ENCODE data around the gene RMC1. TPM values are rescaled to one million over a fixed set of nuclear protein-coding genes. Genes with fewer than 3 reads are reported as not detected.

The RMC1 gene
- total RNA-seq, 1 experiment from 2014 or later, result 12.9 TPM

GRCh38 chr18:23567671-23568070 is 64.4 kb downstream of the RMC1 start:
- no peaks in the 10 kb centered on the region for H3K27me3 ChIP-seq (replicated peaks; ENCODE audit: control insufficient read depth, insufficient read depth, low read length)
- H3K36me3 ChIP-seq (ENCODE audit: control insufficient read depth, insufficient read depth, low read length), result no peaks in the 10 kb centered on the region
- Mint-ChIP-seq H3K4me1 (ENCODE audit: low read depth, unreplicated experiment) (no peaks in the 10 kb centered on the region), H3K27ac (ENCODE audit: unreplicated experiment) (no peak overlapping the region), H3K27me3 (ENCODE audit: insufficient read depth, unreplicated experiment) (no peaks in the 10 kb centered on the region), H3K9me3 (ENCODE audit: unreplicated experiment) (no peaks in the 10 kb centered on the region), H3K4me3 (ENCODE audit: unreplicated experiment) (no peak overlapping the region), H3K36me3 (ENCODE audit: insufficient read depth, unreplicated experiment) (peaks cover 45% of the 10 kb centered on the region)
- no TSS peak for BruUV-seq (replicated peaks)
- H3K4me1 ChIP-seq, result peaks cover 15% of the 10 kb centered on the region
- no peaks in the 10 kb centered on the region for H3K9me3 ChIP-seq
- no peak overlapping the region for H3K4me3 ChIP-seq (ENCODE audit: low read depth, low read length)
- TF ChIP-seq CTCF (IDR thresholded peaks at IDR 0.05; ENCODE audit: insufficient read depth in 1 of 2, low read depth in 1 of 2, low read length in 1 of 2, severe bottlenecking in 1 of 2, unreplicated experiment in 1 of 2), result no peak
- intact Hi-C loops (cut with micrococcal nuclease; ENCODE audit: unreplicated experiment), result no loop called here
- DNase-seq, result no peak
- CTCF ChIA-PET, result no interaction called here
- POLR2A ChIA-PET, result no interaction called here

- no peaks in the 10 kb centered on the region for H3K36me3 ChIP-seq (ENCODE audit: control insufficient read depth, insufficient read depth, low read length)
- no peak for DNase-seq
- Mint-ChIP-seq H3K4me1 (ENCODE audit: low read depth, unreplicated experiment) (no peaks in the 10 kb centered on the region), H3K9me3 (ENCODE audit: unreplicated experiment) (no peaks in the 10 kb centered on the region), H3K4me3 (ENCODE audit: unreplicated experiment) (no peak overlapping the region), H3K36me3 (ENCODE audit: insufficient read depth, unreplicated experiment) (peaks cover 39% of the 10 kb centered on the region), H3K27me3 (ENCODE audit: insufficient read depth, unreplicated experiment) (no peaks in the 10 kb centered on the region), H3K27ac (ENCODE audit: unreplicated experiment) (no peak overlapping the region)
- H3K4me3 ChIP-seq (ENCODE audit: low read depth, low read length), result no peak overlapping the region
- ChIA-PET POLR2A (no interaction called here), CTCF (no interaction called here)
- H3K9me3 ChIP-seq, result no peaks in the 10 kb centered on the region
- no TSS peak for BruUV-seq (replicated peaks)
- no peaks in the 10 kb centered on the region for H3K27me3 ChIP-seq (replicated peaks; ENCODE audit: control insufficient read depth, insufficient read depth, low read length)
- intact Hi-C loops (cut with micrococcal nuclease; ENCODE audit: unreplicated experiment), result no loop called here
- no peak for TF ChIP-seq CTCF (IDR thresholded peaks at IDR 0.05; ENCODE audit: insufficient read depth in 1 of 2, low read depth in 1 of 2, low read length in 1 of 2, severe bottlenecking in 1 of 2, unreplicated experiment in 1 of 2)
- H3K4me1 ChIP-seq, result peaks cover 15% of the 10 kb centered on the region
These were observed 65.2 kb downstream of the RMC1 start for GRCh38 chr18:23568281-23569138.

DNA sequence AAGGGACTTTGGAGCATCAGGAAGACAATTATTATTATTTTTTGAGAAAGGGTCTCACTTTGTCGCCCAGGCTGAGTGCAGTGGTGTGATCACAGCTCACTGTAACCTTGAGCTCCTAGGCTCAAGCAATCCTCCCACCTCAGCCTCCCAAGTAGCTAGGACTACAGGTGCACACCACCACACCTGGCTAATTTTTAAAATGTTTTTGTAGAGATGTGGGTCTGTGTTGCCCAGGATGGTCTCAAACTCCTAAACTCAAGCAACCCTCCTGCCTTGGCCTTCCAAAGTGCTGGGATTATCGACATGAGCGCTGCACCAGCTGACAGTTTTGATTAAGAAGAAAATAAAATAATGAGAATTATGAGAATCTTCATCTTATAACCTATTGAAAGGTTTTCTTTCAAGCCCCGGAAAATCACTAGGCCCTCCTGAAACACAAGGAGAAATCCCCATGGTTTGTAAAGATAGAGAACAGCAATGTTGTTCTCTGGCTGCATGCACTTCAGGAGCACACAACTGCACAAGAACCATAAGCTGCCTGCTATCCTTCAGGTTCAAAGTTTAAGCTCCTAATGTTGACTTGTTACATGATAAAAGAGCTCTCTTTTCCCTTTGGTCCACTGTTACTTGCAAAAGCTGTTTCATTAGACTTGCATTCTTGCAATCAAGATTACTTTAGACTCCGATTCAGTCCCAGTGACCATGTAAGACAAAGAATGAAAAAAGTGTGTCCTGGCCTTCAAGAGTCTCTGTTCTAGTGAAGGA is 66.2 kb downstream of the RMC1 start:
- TF ChIP-seq CTCF (IDR thresholded peaks at IDR 0.05; ENCODE audit: insufficient read depth in 1 of 2, low read depth in 1 of 2, low read length in 1 of 2, severe bottlenecking in 1 of 2, unreplicated experiment in 1 of 2), result no peak
- Mint-ChIP-seq H3K36me3 (ENCODE audit: insufficient read depth, unreplicated experiment) (peaks cover 39% of the 10 kb centered on the region), H3K27me3 (ENCODE audit: insufficient read depth, unreplicated experiment) (no peaks in the 10 kb centered on the region), H3K4me1 (ENCODE audit: low read depth, unreplicated experiment) (no peaks in the 10 kb centered on the region), H3K4me3 (ENCODE audit: unreplicated experiment) (no peak overlapping the region), H3K27ac (ENCODE audit: unreplicated experiment) (no peak overlapping the region), H3K9me3 (ENCODE audit: unreplicated experiment) (no peaks in the 10 kb centered on the region)
- H3K36me3 ChIP-seq (ENCODE audit: control insufficient read depth, insufficient read depth, low read length), result no peaks in the 10 kb centered on the region
- peaks cover 15% of the 10 kb centered on the region for H3K4me1 ChIP-seq
- no peaks in the 10 kb centered on the region for H3K27me3 ChIP-seq (replicated peaks; ENCODE audit: control insufficient read depth, insufficient read depth, low read length)
- ChIA-PET POLR2A (no interaction called here), CTCF (interaction anchor here (0.5 to 1.0 kb wide), 2 partner anchors 37 to 53 kb away, joined by 4 read pairs; no protein-coding TSS in a partner anchor)
- intact Hi-C loops (cut with micrococcal nuclease; ENCODE audit: unreplicated experiment), result no loop called here
- no TSS peak for BruUV-seq (replicated peaks)
- no peaks in the 10 kb centered on the region for H3K9me3 ChIP-seq
- DNase-seq, result no peak
- H3K4me3 ChIP-seq (ENCODE audit: low read depth, low read length), result no peak overlapping the region

Data from Caco-2 (cell line).